ENCODE measurements around the gene ATP9A. TPM values are rescaled to one million over a fixed set of nuclear protein-coding genes. Genes with fewer than 3 reads are reported as not detected.
A peak's percentile ranks its signal among the peaks of the same experiment; 100 is the strongest.

The ATP9A gene
- total and polyA plus RNA-seq, 2 donors (not counting 3 experiments of a cell fraction or from before 2014, with no cell fraction given), result 20.9 to 41.5 TPM

GRCh38 chr20:51660672-51661608 is 107.2 kb downstream of the ATP9A start:
- Histone ChIP-seq H3K4me2 (ENCODE audit: insufficient read depth, low read length) (peak overlapping the region; percentile 56), H3K27me3 (ENCODE audit: control insufficient read depth in 2 of 2, insufficient read depth in 2 of 2, low read length in 2 of 2) (no peaks in the 10 kb centered on the region), H3K9ac (replicated peaks; ENCODE audit: extremely low read depth, insufficient read depth, low read length) (peak overlapping the region; percentile 78), H3K9me1 (replicated peaks; ENCODE audit: control insufficient read depth, extremely low read depth, insufficient read depth, low read length) (no peaks in the 10 kb centered on the region), H3K79me2 (ENCODE audit: control insufficient read depth, insufficient read depth, low read length) (no peaks in the 10 kb centered on the region), H3K4me3 (replicated peaks in 1 of 3; ENCODE audit: insufficient read depth in 1 of 3, low read depth in 1 of 3, low read length in 3 of 3) (no peak overlapping the region), H3K9me3 (replicated peaks; ENCODE audit: control insufficient read depth, insufficient read depth, low read length) (no peaks in the 10 kb centered on the region), H3K27ac (ENCODE audit: insufficient read depth, low read depth, low read length) (peak overlapping the region; percentile 98), H2AFZ (ENCODE audit: low read depth, low read length) (no peak overlapping the region), H3K36me3 (ENCODE audit: control insufficient read depth in 2 of 2, extremely low read depth in 1 of 2, insufficient read depth in 2 of 2, low read length in 2 of 2) (peaks cover 0 to 3% of the 10 kb centered on the region in 2 experiments), H4K20me1 (replicated peaks; ENCODE audit: control insufficient read depth, extremely low read depth, insufficient read depth, low read length) (no peaks in the 10 kb centered on the region), H3K4me1 (ENCODE audit: control insufficient read depth, extremely low read depth, insufficient read depth, low read length) (peaks cover 32% of the 10 kb centered on the region)
- FAIRE-seq, result peak; percentile 84
- CTCF ChIA-PET, result interaction anchor here (0.8 to 2.1 kb wide), 8 partner anchors 9 to 335 kb away, joined by 3 to 11 read pairs (median 3); no protein-coding TSS in a partner anchor
- TF ChIP-seq GATA2 (IDR thresholded peaks at IDR 0.05; ENCODE audit: insufficient read depth, insufficient read length, low read depth, low read length) (peak; percentile 18), CTCF (IDR thresholded peaks at IDR 0.05; ENCODE audit: extremely low read depth in 1 of 2, insufficient read depth in 1 of 2, low read depth in 1 of 2, low read length in 2 of 2) (no peak), JUN (IDR thresholded peaks at IDR 0.05; ENCODE audit: borderline replicate concordance, insufficient read depth, insufficient read length, low read depth) (peak; percentile 84), POLR2A (IDR thresholded peaks at IDR 0.05; ENCODE audit: low read depth, low read length) (peak; percentile 39), EZH2 (IDR thresholded peaks at IDR 0.05; ENCODE audit: borderline replicate concordance, low read depth, low read length, severe bottlenecking) (no peak), POLR2AphosphoS5 (IDR thresholded peaks at IDR 0.05; ENCODE audit: insufficient read depth, low read depth, low read length) (peak; percentile 32), FOS (IDR thresholded peaks at IDR 0.05; ENCODE audit: borderline replicate concordance, insufficient read depth, low read length) (peak; percentile 84)
- peak; percentile 96 for DNase-seq (ENCODE audit: low read depth, low spot score)
- POLR2A ChIA-PET, result interaction anchor here (0.5 to 1.4 kb wide), 9 partner anchors 9 to 418 kb away, joined by 3 to 10 read pairs (median 6); no protein-coding TSS in a partner anchor
- intact Hi-C loops (cut with micrococcal nuclease) (loop anchor here (1.0 to 2.0 kb wide), 4 partner anchors 9 to 92 kb away; no protein-coding TSS in a partner anchor), dilution Hi-C loops (cut with MboI; ENCODE audit: extremely low pct_ligation_motif_present, low sequenced_read_pairs) (no loop called here)
- BruUV-seq (replicated peaks), result TSS peak; percentile 94
